HG03039 (cell line): ENCODE data around the gene PLA2G6.

ENCODE experiments used
- ATAC-seq: cut with Tn5 transposase; IDR thresholded peaks from one replicate; pipeline ENCODE4 v1.9.1; 2021; ENCODE audit warnings: mild to moderate bottlenecking, moderate library complexity; ENCODE audit not compliant: unreplicated experiment

The PLA2G6 gene

GRCh38 chr22:38214302-38215056 lies 32.8 kb upstream of the PLA2G6 start:
- no peak for ATAC-seq

DNA sequence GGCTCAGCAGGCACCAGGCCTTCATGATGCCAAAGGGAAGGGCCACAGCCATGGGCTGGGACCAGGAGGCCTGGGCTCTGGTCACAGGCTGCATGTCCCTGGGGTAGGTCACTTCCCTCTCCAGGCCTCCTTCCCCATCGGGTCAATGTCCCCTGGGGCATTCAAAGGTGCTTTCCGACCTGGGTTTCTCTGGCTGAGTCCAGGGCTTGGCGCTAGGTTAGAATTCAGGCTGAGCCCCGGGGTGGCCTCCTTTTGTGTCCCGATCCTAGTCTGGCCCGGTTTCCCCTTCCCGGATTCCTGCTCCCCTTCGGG lies 32.3 kb upstream of the PLA2G6 start:
- ATAC-seq: no peak

- ATAC-seq: no peak
Measured at GRCh38 chr22:38213319-38213989, 31.8 kb upstream of the PLA2G6 start.

- ATAC-seq: no peak
Measured at GRCh38 chr22:38212442-38212841, 30.8 kb upstream of the PLA2G6 start.

GRCh38 chr22:38211556-38211955 lies 29.9 kb upstream of the PLA2G6 start:
- no peak for ATAC-seq

DNA sequence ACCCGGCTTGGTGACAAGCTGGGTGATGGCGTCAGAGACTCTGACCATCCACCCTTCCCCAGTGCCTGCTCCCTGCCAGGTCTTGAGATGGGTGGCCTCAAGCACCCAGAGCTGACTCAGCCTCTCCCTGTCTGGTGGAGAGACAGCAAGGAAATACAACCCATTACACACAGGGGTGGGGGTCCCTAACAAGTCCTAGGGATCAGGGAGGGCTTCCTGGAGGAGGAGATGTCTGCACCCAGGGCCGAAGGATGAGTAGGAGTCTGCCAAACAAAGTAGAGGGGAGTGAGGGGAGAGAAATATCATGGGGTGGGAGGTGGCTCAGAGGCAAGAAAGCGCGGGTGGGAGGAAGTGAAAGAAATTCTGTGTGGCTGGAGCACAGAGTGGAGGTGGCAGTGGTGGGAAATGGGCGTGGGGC lies 26.9 kb upstream of the PLA2G6 start:
- no peak for ATAC-seq

- ATAC-seq: no peak
Measured at GRCh38 chr22:38207898-38208432, 26.3 kb upstream of the PLA2G6 start.

GRCh38 chr22:38205261-38206128 lies 23.9 kb upstream of the PLA2G6 start:
- no peak for ATAC-seq

DNA sequence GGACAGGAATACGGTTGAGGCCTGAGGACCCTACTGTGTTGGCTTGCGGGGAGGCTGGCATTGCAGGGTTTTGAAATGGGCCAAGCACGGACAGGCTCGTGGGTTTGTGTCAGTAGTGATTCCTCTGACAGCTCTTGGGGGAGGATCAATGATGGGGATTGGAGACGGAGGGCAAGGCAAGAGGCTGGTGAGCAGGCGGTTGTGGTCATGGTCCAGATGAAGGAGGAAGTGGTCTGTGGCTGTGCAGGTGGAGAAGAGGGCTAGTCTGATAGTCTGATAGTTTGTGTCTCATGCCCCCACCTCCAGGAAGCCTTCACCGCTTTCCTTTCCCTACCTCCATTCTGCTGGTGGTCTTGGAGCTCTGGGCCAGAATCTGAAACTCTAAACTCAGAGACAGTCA lies 23.2 kb upstream of the PLA2G6 start:
- ATAC-seq: no peak

- ATAC-seq: no peak
Measured at GRCh38 chr22:38203855-38204514, 22.4 kb upstream of the PLA2G6 start.

GRCh38 chr22:38203090-38203810 lies 21.6 kb upstream of the PLA2G6 start:
- ATAC-seq: no peak

DNA sequence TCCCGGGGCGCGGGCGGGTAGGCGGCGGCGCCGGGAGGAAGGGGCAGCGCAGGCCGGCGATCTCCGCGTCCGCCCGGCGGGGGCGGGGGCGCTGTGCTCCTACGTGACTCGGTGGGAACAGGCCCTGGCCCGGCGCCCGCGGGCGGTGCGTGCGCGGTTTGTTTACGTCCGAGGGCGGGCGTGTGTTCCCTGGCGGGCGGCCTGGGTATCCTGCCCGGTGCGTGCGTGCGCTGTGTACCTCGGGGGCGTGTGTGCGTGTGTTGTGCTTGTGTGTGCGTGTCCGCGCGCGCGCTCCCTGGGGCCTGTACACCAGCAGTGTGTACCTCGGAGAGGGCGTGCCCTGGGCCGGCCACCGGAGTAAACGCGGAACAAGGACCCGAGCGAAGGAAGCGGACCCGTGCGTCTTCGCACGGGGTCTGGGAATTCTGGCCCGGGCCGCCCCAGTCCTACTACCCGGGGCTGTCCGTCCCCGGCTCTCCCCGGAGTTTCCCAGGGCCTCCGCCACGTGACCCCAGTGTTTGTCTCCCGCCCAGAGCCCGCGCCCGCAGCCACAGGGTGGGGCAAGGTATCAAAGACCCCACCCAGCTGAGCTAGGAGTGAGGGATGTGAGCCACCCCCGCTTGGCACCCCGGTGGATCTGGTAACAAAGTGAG lies 20.9 kb upstream of the PLA2G6 start:
- ATAC-seq: peak; percentile 26

GRCh38 chr22:38201711-38202436 lies 20.2 kb upstream of the PLA2G6 start, which contains the start of gene MAFF:
TSS of gene MAFF (plus strand) at chr22:38201994. CDS start at chr22:38213854, 11,860 bp downstream.
- ATAC-seq: peak; percentile 51

GRCh38 chr22:38201371-38201710 lies 19.7 kb upstream of the PLA2G6 start:
- ATAC-seq: no peak

DNA sequence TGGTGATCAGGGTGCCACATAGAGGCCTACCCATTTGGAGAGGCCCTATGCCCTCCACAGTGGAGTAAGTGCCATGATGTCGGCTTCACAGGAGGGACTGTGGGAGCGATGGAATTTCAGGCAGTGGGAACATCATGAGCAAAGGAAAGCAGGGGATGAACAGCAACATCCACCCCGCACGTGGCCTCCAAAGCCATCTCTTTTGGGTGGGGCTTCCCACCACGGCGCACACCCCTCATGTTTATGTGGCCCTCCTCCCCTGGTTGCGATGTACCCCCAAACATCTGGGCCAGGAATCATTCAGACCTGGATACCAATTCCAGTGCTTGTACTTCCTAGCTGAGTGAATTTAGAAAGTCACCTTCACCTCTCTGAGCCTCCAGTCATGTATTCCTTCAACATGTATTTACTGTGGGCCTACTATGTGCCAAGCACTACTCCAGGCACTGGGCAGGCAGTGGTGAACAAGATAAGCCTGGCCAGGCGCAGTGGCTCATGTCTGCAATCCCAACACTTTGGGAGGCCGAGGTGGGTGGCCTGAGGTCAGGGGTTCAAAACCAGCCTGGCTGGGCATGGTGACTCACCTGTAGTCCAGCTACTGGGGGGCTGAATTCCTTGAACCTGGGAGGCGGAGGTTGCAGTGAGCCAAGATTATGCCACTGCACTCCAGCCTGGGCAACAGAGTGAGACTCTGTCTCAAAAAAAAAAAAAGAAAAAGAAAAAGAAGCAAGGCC lies 18.4 kb upstream of the PLA2G6 start:
- no peak for ATAC-seq

DNA sequence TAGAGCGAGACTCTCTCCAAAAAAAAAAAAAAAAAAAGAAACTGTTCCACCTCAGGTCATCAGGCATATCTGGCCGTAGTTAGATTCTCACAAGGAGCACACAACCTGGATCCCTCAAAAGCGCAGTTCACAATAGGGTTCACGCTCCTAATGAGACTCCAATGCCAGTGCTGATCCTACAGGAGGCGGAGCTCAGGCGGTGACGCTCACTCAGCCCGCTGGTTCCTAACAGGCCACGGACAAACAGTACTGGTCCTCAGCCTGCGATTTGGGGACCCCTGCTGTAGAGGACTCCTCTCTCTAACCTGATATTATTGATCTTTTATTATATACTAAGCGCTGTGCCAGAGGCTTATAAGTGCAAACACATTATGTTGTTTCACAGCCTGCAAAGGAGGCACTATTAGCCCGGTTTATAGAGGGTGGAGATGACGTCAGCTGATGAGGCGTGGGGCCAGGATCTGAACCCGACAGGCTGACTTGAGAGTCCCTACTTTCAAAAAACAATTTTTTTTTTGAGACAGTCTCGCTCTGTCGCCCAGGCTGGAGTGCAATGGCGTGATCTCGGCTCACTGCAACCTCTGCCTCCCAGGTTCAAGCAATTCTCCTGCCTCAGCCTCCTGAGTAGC lies 15.3 kb upstream of the PLA2G6 start:
- ATAC-seq: no peak

GRCh38 chr22:38193580-38193979 lies 11.9 kb upstream of the PLA2G6 start:
- no peak for ATAC-seq

- no peak for ATAC-seq
Measured at GRCh38 chr22:38192475-38192863, 10.8 kb upstream of the PLA2G6 start.
